Trophoblast cell (in vitro differentiated cells and primary cell): ENCODE measurements around the gene UNK.
A peak's percentile ranks its signal among the peaks of the same experiment; 100 is the strongest.
"Not testable (repeated sequence)": the region's sequence is repeated elsewhere in the genome, so short reads cannot be mapped to it uniquely, and the experiment has no call there.

Source experiments
- DNase-seq, 2 donors: peaks; one replicate each; pipeline ENCODE4 v3.0.0-alpha.2; 2016
- H2AFZ ChIP-seq: 2 replicates; pipeline ENCODE4 v1.6.1; 2013; ENCODE audit warnings: low read length, moderate library complexity, mild to moderate bottlenecking; ENCODE audit not compliant: insufficient read depth, poor library complexity
- H2AK5ac ChIP-seq: 2 replicates; pipeline ENCODE4 v1.6.1; 2013; ENCODE audit warnings: mild to moderate bottlenecking, low read length
- H2BK120ac ChIP-seq: 2 replicates; pipeline ENCODE4 v1.6.1; 2013; ENCODE audit warnings: low read length, mild to moderate bottlenecking, moderate library complexity; ENCODE audit not compliant: insufficient read depth, poor library complexity
- H2BK12ac ChIP-seq: 2 replicates; pipeline ENCODE4 v1.6.1; 2013; ENCODE audit warnings: mild to moderate bottlenecking, low read length, moderate library complexity
- H2BK5ac ChIP-seq: 2 replicates; pipeline ENCODE4 v1.6.1; 2013; ENCODE audit warnings: low read length, low read depth, moderate library complexity, mild to moderate bottlenecking; ENCODE audit not compliant: poor library complexity
- H3K14ac ChIP-seq: 2 replicates; pipeline ENCODE4 v1.6.1; 2013; ENCODE audit warnings: mild to moderate bottlenecking, low read length
- H3K18ac ChIP-seq: 2 replicates; pipeline ENCODE4 v1.6.1; 2013; ENCODE audit warnings: mild to moderate bottlenecking, low read length
- H3K23ac ChIP-seq: 2 replicates; pipeline ENCODE4 v1.6.1; 2013; ENCODE audit warnings: low read length
- H3K27ac ChIP-seq: 2 replicates; pipeline ENCODE4 v1.5.1; 2013; ENCODE audit warnings: low read depth, mild to moderate bottlenecking, inconsistent platforms, low read length, moderate library complexity
- H3K27me3 ChIP-seq: 2 replicates; pipeline ENCODE4 v1.6.1; 2013; ENCODE audit warnings: inconsistent platforms, mild to moderate bottlenecking, low read length, moderate library complexity; ENCODE audit not compliant: insufficient read depth
- H3K36me3 ChIP-seq, 2 experiments: 1 replicate in 1 of 2; 2 replicates in 1 of 2; pipeline ENCODE4 v1.6.1; 2013; ENCODE audit warnings: low read length in 2 of 2, mild to moderate bottlenecking in 2 of 2, moderate library complexity in 1 of 2; ENCODE audit not compliant: insufficient read depth in 2 of 2, control insufficient read depth in 1 of 2
- H3K4ac ChIP-seq: 2 replicates; pipeline ENCODE4 v1.6.1; 2013; ENCODE audit warnings: low read depth, mild to moderate bottlenecking, low read length, moderate library complexity
- H3K4me1 ChIP-seq, 2 experiments: 1 replicate in 1 of 2; 2 replicates in 1 of 2; pipeline ENCODE4 v1.6.1; 2013; ENCODE audit warnings: low read length in 2 of 2, mild to moderate bottlenecking in 2 of 2, moderate library complexity in 1 of 2; ENCODE audit not compliant: insufficient read depth in 2 of 2, control insufficient read depth in 1 of 2
- H3K4me2 ChIP-seq: 2 replicates; pipeline ENCODE4 v1.6.1; 2013; ENCODE audit warnings: inconsistent platforms, mild to moderate bottlenecking, low read length, moderate library complexity
- H3K4me3 ChIP-seq: 2 replicates; pipeline ENCODE4 v1.5.1; 2013; ENCODE audit warnings: mild to moderate bottlenecking, low read depth, low read length, inconsistent platforms
- H3K79me1 ChIP-seq: one replicate; pipeline ENCODE4 v1.6.1; 2013; ENCODE audit warnings: low read length
- H3K79me2 ChIP-seq: 2 replicates; pipeline ENCODE4 v1.6.1; 2013; ENCODE audit warnings: low read length, mild to moderate bottlenecking; ENCODE audit not compliant: control insufficient read depth, insufficient read depth, poor library complexity
- H3K9ac ChIP-seq: 2 replicates; pipeline ENCODE4 v1.6.1; 2013; ENCODE audit warnings: mild to moderate bottlenecking, low read length
- H3K9me3 ChIP-seq: 2 replicates; pipeline ENCODE4 v1.6.1; 2013; ENCODE audit warnings: low read depth, mild to moderate bottlenecking, control low read depth, inconsistent platforms, low read length; ENCODE audit not compliant: insufficient read depth
- H4K12ac ChIP-seq: 2 replicates; pipeline ENCODE4 v1.6.1; 2013; ENCODE audit warnings: low read depth, mild to moderate bottlenecking, low read length, moderate library complexity
- H4K8ac ChIP-seq: 2 replicates; pipeline ENCODE4 v1.6.1; 2013; ENCODE audit warnings: low read depth, mild to moderate bottlenecking, low read length, moderate library complexity
- H4K91ac ChIP-seq: one replicate; pipeline ENCODE4 v1.6.1; 2013; ENCODE audit warnings: low read depth, mild to moderate bottlenecking, low read length, moderate library complexity
- WGBS: extraction: QIAGEN DNeasy Blood & Tissue Kit; methylation state at CpG from one replicate; pipeline ENCODE4 v1.1.7; 2013; ENCODE audit warnings: missing lambda C conversion rate; ENCODE audit not compliant: insufficient read length, insufficient coverage; ENCODE audit errors: extremely low coverage; 5-methylcytosine and 5-hydroxymethylcytosine counted together

UNK gene

DNA sequence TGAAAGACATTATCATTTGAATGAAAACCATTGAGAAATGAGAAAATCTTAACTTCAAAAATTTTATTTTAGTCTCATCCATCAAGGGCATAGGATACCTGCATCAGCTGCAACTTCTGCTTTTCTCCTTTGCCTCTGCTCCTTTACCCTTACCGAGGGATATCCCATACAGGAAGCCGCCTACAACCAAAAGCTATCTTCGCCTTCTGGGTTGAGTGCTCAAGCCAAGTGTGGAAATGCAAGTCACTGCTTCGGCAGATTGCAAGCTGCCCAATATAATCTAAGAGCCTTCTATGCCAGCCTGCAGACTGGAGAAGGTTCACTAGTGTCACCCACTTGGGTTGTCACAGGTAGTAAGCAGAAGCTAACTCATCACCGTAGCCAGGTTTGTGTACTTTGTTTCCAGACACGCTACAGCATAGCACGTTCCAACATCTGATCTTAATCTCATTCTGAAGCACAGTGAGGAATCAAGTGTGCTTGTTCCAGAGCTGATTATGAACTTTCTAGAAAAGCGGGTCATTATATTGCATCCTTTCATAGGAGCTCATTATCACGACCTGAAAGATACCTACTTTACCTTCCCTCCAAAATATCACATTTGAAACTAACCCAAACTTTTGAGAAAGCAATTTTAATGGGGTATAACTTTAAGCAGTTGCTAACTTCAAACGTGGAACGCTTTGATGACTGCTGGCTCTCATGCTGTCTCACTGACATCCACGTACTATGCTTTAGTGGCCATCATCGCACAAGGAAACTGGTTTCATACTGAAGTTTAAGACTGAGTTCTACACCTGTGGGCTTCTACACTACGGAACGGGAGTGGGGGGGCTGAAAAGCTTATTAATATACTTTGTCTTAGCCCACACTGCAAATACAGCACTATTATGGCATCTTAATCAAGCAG is 8.0 kb upstream of the UNK start:
- WGBS = no CpG with 5 or more reads among the region's 15 CpGs
- H3K4ac ChIP-seq = no peak overlapping the region

DNA sequence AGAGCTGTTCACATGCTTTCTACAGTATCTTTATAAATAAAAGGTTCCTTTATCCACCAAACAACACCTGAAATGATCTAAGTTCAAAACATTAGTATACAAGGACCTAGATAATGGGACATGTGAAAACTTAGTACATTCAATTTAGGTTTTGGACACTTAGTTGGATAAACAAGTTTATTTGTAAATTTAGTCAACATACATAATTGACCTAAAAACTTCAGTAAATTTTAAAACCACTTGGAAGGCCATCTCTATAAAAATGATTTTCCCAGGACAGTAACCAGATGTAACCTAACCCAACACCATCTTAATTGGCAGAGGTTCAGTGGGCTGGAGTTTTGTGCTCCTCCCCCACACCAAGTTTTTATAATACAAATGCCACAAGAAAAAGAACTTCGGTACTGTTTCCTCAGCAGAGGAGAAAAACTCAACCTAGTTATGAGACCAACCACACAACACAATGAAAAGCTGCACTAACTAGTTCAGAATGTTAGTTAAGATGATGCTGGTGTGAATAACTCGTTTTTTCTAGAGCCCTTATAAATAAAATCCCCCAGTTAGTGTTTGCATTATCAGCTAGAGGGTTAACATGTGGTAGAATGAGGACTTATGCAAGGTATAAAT is 7.2 kb upstream of the UNK start:
- Histone ChIP-seq H2AFZ (no peak overlapping the region), H3K18ac (no peak overlapping the region), H3K4me1 (peaks cover 0 to 5% of the 10 kb centered on the region in 2 experiments), H3K27me3 (no peaks in the 10 kb centered on the region), H3K79me2 (peaks cover 12% of the 10 kb centered on the region), H3K23ac (no peak overlapping the region), H3K36me3 (peaks cover 10 to 23% of the 10 kb centered on the region in 2 experiments), H3K79me1 (peaks cover 7% of the 10 kb centered on the region), H3K4ac (no peak overlapping the region), H3K9me3 (no peaks in the 10 kb centered on the region), H3K14ac (no peak overlapping the region), H3K9ac (no peak overlapping the region), H2AK5ac (no peak overlapping the region), H2BK12ac (no peak overlapping the region), H4K12ac (no peak overlapping the region), H4K91ac (no peak overlapping the region), H3K4me3 (no peak overlapping the region), H3K27ac (no peak overlapping the region), H2BK120ac (no peak overlapping the region), H4K8ac (no peak overlapping the region), H2BK5ac (no peak overlapping the region), H3K4me2 (peak overlapping the region; percentile 55)
- DNase-seq = peak in 1 of 2 donors; percentile 23
- WGBS = no CpG with 5 or more reads among the region's 2 CpGs

More for the DNA sequence above, 8.0 kb upstream of the UNK start:
- no peak overlapping the region for H2AK5ac ChIP-seq
- no peak overlapping the region for H2AFZ ChIP-seq
- H3K23ac ChIP-seq = no peak overlapping the region
- no peak overlapping the region for H3K14ac ChIP-seq
- H3K9ac ChIP-seq = no peak overlapping the region
- no peak overlapping the region for H3K18ac ChIP-seq
- peak overlapping the region; percentile 10 for H3K4me2 ChIP-seq
- peaks cover 10 to 23% of the 10 kb centered on the region in 2 experiments for H3K36me3 ChIP-seq
- H3K4me3 ChIP-seq = no peak overlapping the region
- no peak overlapping the region for H4K8ac ChIP-seq
- no peak overlapping the region for H4K12ac ChIP-seq
- no peak overlapping the region for H2BK5ac ChIP-seq
- H3K79me2 ChIP-seq = peaks cover 12% of the 10 kb centered on the region
- no peaks in the 10 kb centered on the region for H3K27me3 ChIP-seq
- H2BK120ac ChIP-seq = no peak overlapping the region
- peaks cover 7% of the 10 kb centered on the region for H3K79me1 ChIP-seq
- H3K9me3 ChIP-seq = no peaks in the 10 kb centered on the region
- no peak overlapping the region for H3K27ac ChIP-seq
- no peak overlapping the region for H2BK12ac ChIP-seq
- peaks cover 0 to 5% of the 10 kb centered on the region in 2 experiments for H3K4me1 ChIP-seq
- H4K91ac ChIP-seq = no peak overlapping the region
- peak; percentile 38 to 55 for DNase-seq

DNA sequence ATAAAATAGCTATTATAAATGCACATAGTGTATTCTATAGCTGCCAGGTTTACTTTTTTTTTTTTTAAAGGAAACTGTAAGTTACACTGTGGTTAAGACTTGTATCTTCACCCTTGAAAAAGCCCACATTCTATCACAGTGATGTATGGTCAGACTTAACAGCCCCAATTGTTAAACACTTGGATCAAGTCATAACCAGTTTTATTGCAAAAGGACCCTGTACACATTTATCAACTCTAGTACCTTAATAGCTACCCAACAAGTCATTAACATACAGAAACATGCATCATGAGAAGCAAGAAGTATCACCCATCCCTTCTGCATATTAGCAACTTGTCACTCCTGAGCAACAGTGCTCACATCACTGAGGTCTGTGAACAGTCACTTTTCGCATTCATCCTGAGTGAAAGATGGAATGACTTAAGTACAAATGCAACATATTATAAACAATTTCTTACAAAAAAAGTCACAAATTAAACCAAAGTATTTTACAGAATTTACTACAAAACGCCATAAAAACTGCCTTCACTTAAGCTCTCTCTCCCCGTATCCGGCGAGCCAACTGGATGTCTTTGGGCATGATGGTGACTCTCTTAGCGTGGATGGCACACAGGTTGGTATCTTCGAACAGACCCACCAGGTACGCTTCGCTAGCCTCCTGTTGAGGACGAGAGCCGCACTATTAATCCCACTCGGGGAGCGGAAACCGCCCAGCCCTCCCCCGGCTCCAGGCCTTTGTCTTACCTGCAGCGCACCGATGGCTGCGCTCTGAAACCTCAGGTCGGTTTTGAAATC is 6.3 kb upstream of the UNK start:
- not testable (repeated sequence) for H3K18ac ChIP-seq, H3K27me3 ChIP-seq, H2BK12ac ChIP-seq, H3K4me1 ChIP-seq, H2BK120ac ChIP-seq, H4K91ac ChIP-seq, H2AK5ac ChIP-seq, H2BK5ac ChIP-seq, DNase-seq, H4K8ac ChIP-seq, H3K79me1 ChIP-seq, H3K9me3 ChIP-seq, H3K23ac ChIP-seq, H2AFZ ChIP-seq
- H3K4me2 ChIP-seq = peak overlapping the region; percentile 80
- peaks cover 10 to 23% of the 10 kb centered on the region in 2 experiments for H3K36me3 ChIP-seq
- H4K12ac ChIP-seq = peak overlapping the region; percentile 9
- no CpG with 5 or more reads among the region's 19 CpGs for WGBS
- peak overlapping the region; percentile 94 for H3K4me3 ChIP-seq
- H3K9ac ChIP-seq = peak overlapping the region; percentile 96
- peaks cover 12% of the 10 kb centered on the region for H3K79me2 ChIP-seq
- peak overlapping the region; percentile 97 for H3K4ac ChIP-seq
- H3K27ac ChIP-seq = peak overlapping the region; percentile 89
- peak overlapping the region; percentile 94 for H3K14ac ChIP-seq

DNA sequence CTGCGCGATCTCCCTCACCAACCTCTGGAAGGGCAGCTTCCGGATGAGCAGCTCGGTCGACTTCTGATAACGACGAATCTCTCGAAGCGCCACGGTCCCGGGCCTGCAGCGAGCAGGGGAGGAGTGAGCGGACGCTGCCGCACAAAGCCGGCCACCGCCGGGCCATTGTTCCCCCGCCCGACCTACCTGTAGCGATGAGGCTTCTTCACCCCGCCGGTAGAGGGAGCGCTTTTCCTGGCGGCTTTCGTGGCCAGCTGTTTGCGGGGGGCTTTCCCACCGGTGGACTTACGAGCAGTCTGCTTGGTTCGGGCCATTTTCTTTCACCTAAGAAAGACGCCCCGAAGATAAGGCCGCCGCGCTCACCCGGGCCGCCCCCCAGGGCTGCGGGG is 5.8 kb upstream of the UNK start:
- peak overlapping the region; percentile 97 for H3K4ac ChIP-seq

More for the DNA sequence above, 5.8 kb upstream of the UNK start:
- H2AFZ ChIP-seq = no peak overlapping the region
- peak overlapping the region; percentile 94 for H3K14ac ChIP-seq
- peaks cover 7% of the 10 kb centered on the region for H3K79me1 ChIP-seq
- no CpG with 5 or more reads among the region's 38 CpGs for WGBS
- peak overlapping the region; percentile 96 for H3K9ac ChIP-seq
- H2BK12ac ChIP-seq = no peak overlapping the region
- peak overlapping the region; percentile 94 for H3K4me3 ChIP-seq
- H3K4me1 ChIP-seq = peaks cover 0 to 6% of the 10 kb centered on the region in 2 experiments
- H4K91ac ChIP-seq = peak overlapping the region; percentile 96
- H2BK120ac ChIP-seq = no peak overlapping the region
- H2BK5ac ChIP-seq = peak overlapping the region; percentile 57
- DNase-seq = peak in 1 of 2 donors; percentile 69
- peak overlapping the region; percentile 9 for H4K12ac ChIP-seq
- no peak overlapping the region for H3K23ac ChIP-seq
- no peak overlapping the region for H2AK5ac ChIP-seq
- no peaks in the 10 kb centered on the region for H3K9me3 ChIP-seq
- H3K18ac ChIP-seq = no peak overlapping the region
- H3K79me2 ChIP-seq = peaks cover 12% of the 10 kb centered on the region
- H3K27ac ChIP-seq = peak overlapping the region; percentile 89
- no peaks in the 10 kb centered on the region for H3K27me3 ChIP-seq
- H3K36me3 ChIP-seq = peaks cover 10 to 23% of the 10 kb centered on the region in 2 experiments
- peak overlapping the region; percentile 80 for H3K4me2 ChIP-seq
- H4K8ac ChIP-seq = peak overlapping the region; percentile 93
